HUDEP-2 (cell line): ENCODE results near the gene VPS51.

ENCODE experiments used
- DNase-seq, 76 experiments: peaks; one replicate each; lab custom pipeline; 2025; ENCODE audit not compliant: unreplicated experiment in 76 of 76; lab: John Stamatoyannopoulos, UW

The VPS51 gene

GRCh38 chr11:65071907-65072630 is 23.9 kb upstream of the VPS51 start:
- no peak for DNase-seq

- no peak for DNase-seq
These were observed 23.4 kb upstream of the VPS51 start for GRCh38 chr11:65072631-65072966.

- no peak for DNase-seq
These were observed 18.6 kb upstream of the VPS51 start for GRCh38 chr11:65077451-65077850.

GRCh38 chr11:65078151-65078550 is 17.9 kb upstream of the VPS51 start:
- DNase-seq, result peak in 39 of 76 experiments; percentile 4 to 66 (median 30)

GRCh38 chr11:65078786-65079342 is 17.1 kb upstream of the VPS51 start:
- DNase-seq, result no peak

GRCh38 chr11:65083134-65083833 is 12.7 kb upstream of the VPS51 start:
- no peak for DNase-seq

- DNase-seq, result peak in 74 of 76 experiments; percentile 46 to 96 (median 88)
These were observed 12.0 kb upstream of the VPS51 start, which contains the start of the genes CDCA5 and ZFPL1 for GRCh38 chr11:65083834-65084597. Gene CDCA5 (minus strand): TSS chr11:65084040. CDS start chr11:65083978, 62 bp downstream. Gene ZFPL1 (plus strand): TSS chr11:65084222. CDS start chr11:65084699, 477 bp downstream.

- DNase-seq, result no peak
These were observed 11.2 kb upstream of the VPS51 start for GRCh38 chr11:65084598-65085375.

GRCh38 chr11:65085446-65085845 is 10.6 kb upstream of the VPS51 start:
- no peak for DNase-seq

GRCh38 chr11:65086809-65087208 is 9.2 kb upstream of the VPS51 start:
- no peak for DNase-seq

GRCh38 chr11:65087216-65087615 is 8.8 kb upstream of the VPS51 start:
- DNase-seq, result no peak

GRCh38 chr11:65087827-65088226 is 8.2 kb upstream of the VPS51 start:
- DNase-seq, result no peak

GRCh38 chr11:65089621-65090020 is 6.4 kb upstream of the VPS51 start:
- DNase-seq, result no peak

GRCh38 chr11:65090628-65091027 is 5.4 kb upstream of the VPS51 start:
- no peak for DNase-seq

- no peak for DNase-seq
These were observed 587 bp upstream of the VPS51 start for GRCh38 chr11:65095427-65095826.

- no peak for DNase-seq
These were observed 912 bp downstream of the VPS51 start for GRCh38 chr11:65096926-65097325.

GRCh38 chr11:65100674-65101350 is 4.8 kb downstream of the VPS51 start:
- no peak for DNase-seq

- DNase-seq, result no peak
These were observed 6.4 kb downstream of the VPS51 start for GRCh38 chr11:65102142-65103095.

- no peak for DNase-seq
These were observed 7.5 kb downstream of the VPS51 start for GRCh38 chr11:65103476-65103875.
